OCI-LY1 (cell line): ENCODE results near the gene SMIM41.
A peak's percentile ranks its signal among the peaks of the same experiment; 100 is the strongest.

Source experiments
- H2AFZ ChIP-seq: fragments of 200-600 bp; sonication (generic), shearing (Covaris generic); 2 replicates; pipeline ENCODE4 v1.6.0; 2014; ENCODE audit warnings: antibody characterized with exemption, mild to moderate bottlenecking, low read length
- H3F3A ChIP-seq: fragments of 200-600 bp; sonication (generic), shearing (Covaris generic); 2 replicates; pipeline ENCODE4 v1.6.0; 2014; ENCODE audit warnings: mild to moderate bottlenecking, antibody characterized with exemption, low read length, moderate library complexity; ENCODE audit not compliant: insufficient read depth
- H3K27ac ChIP-seq: fragments of 200-600 bp; sonication (generic); 2 replicates; pipeline ENCODE4 v1.5.1; 2014; ENCODE audit warnings: low read length, mixed run types, mild to moderate bottlenecking, low read depth; ENCODE audit not compliant: poor library complexity, severe bottlenecking
- H3K27me3 ChIP-seq: fragments of 200-600 bp; sonication (generic); 2 replicates; pipeline ENCODE4 v1.6.0; 2014; ENCODE audit warnings: antibody characterized with exemption, mild to moderate bottlenecking, low read length, moderate library complexity; ENCODE audit not compliant: insufficient read depth
- H3K36me3 ChIP-seq: fragments of 200-600 bp; sonication (generic); 2 replicates; pipeline ENCODE4 v1.6.1; 2014; ENCODE audit warnings: mild to moderate bottlenecking, antibody characterized with exemption, low read length, moderate library complexity, mixed read lengths; ENCODE audit not compliant: insufficient read depth
- H3K4me1 ChIP-seq: fragments of 200-600 bp; sonication (generic); 2 replicates; pipeline ENCODE4 v1.5.1; 2014; ENCODE audit warnings: mild to moderate bottlenecking, low read length, moderate library complexity; ENCODE audit not compliant: insufficient read depth, severe bottlenecking
- H3K4me2 ChIP-seq: fragments of 200-600 bp; sonication (generic), shearing (Covaris generic); 2 replicates; pipeline ENCODE4 v1.6.1; 2014; ENCODE audit warnings: low read length
- H3K4me3 ChIP-seq: fragments of 200-600 bp; sonication (generic); 2 replicates; pipeline ENCODE4 v1.5.1; 2014; ENCODE audit warnings: low read length, low read depth, mild to moderate bottlenecking, mixed read lengths; ENCODE audit not compliant: poor library complexity, severe bottlenecking
- H3K79me2 ChIP-seq: fragments of 200-600 bp; shearing (Covaris generic); 2 replicates; pipeline ENCODE4 v1.6.1; 2016; ENCODE audit warnings: mixed run types, low read length, mixed read lengths; ENCODE audit not compliant: insufficient read depth
- H3K9ac ChIP-seq: fragments of 200-600 bp; sonication (generic), shearing (Covaris generic); 2 replicates; pipeline ENCODE4 v1.6.1; 2014; ENCODE audit warnings: mild to moderate bottlenecking, low read length, mixed read lengths
- H3K9me2 ChIP-seq: fragments of 200-600 bp; sonication (generic), shearing (Covaris generic); 2 replicates; pipeline ENCODE4 v1.6.1; 2014; ENCODE audit warnings: low read depth, mild to moderate bottlenecking, low read length, mixed read lengths
- H3K9me3 ChIP-seq: fragments of 200-600 bp; shearing (Covaris generic); 2 replicates; pipeline ENCODE4 v1.6.1; 2014; ENCODE audit warnings: low read length, mixed read lengths
- H4K20me1 ChIP-seq: fragments of 200-600 bp; sonication (generic), shearing (Covaris generic); 2 replicates; pipeline ENCODE4 v1.6.0; 2016; ENCODE audit warnings: mild to moderate bottlenecking, low read length; ENCODE audit not compliant: insufficient read depth
- CTCF ChIP-seq: fragments of 200-600 bp; sonication (generic), shearing (Covaris generic); IDR thresholded peaks from 2 replicates; pipeline ENCODE4 v1.5.1; 2017; ENCODE audit warnings: mild to moderate bottlenecking, antibody characterized with exemption, low read length, moderate library complexity, mixed read lengths
- EZH2 ChIP-seq: fragments of 200-600 bp; sonication (generic), shearing (Covaris generic); IDR thresholded peaks from 2 replicates; pipeline ENCODE4 v1.8.0; 2017; ENCODE audit warnings: borderline replicate concordance, mixed run types, mild to moderate bottlenecking, antibody characterized with exemption, low read length, moderate library complexity, mixed read lengths

The SMIM41 gene

GRCh38 chr12:52082669-52082987 is 3.1 kb downstream of the SMIM41 start:
- Histone ChIP-seq H3K4me2 (no peak overlapping the region; the same call in 1 of the 2 replicates), H2AFZ (no peak overlapping the region), H3K9ac (no peak overlapping the region; the same call in 1 of the 2 replicates), H3K4me3 (no peak overlapping the region), H4K20me1 (no peaks in the 10 kb centered on the region), H3K79me2 (no peaks in the 10 kb centered on the region), H3K27ac (peak overlapping the region; percentile 83), H3K36me3 (peaks cover 19% of the 10 kb centered on the region), H3F3A (no peaks in the 10 kb centered on the region), H3K27me3 (no peaks in the 10 kb centered on the region), H3K4me1 (peaks cover 48% of the 10 kb centered on the region), H3K9me2 (no peaks in the 10 kb centered on the region), H3K9me3 (no peaks in the 10 kb centered on the region)
- TF ChIP-seq CTCF (no peak), EZH2 (no peak)

GRCh38 chr12:52082988-52083637 is 3.6 kb downstream of the SMIM41 start:
- Histone ChIP-seq H3K9me3 (no peaks in the 10 kb centered on the region), H4K20me1 (no peaks in the 10 kb centered on the region), H3K4me1 (peaks cover 53% of the 10 kb centered on the region), H3K9me2 (no peaks in the 10 kb centered on the region), H3K4me2 (no peak overlapping the region), H3K4me3 (no peak overlapping the region), H3K36me3 (peaks cover 14% of the 10 kb centered on the region), H2AFZ (no peak overlapping the region), H3F3A (no peaks in the 10 kb centered on the region), H3K27ac (peak overlapping the region; percentile 83), H3K9ac (no peak overlapping the region), H3K79me2 (no peaks in the 10 kb centered on the region), H3K27me3 (no peaks in the 10 kb centered on the region)
- TF ChIP-seq EZH2: no peak
- TF ChIP-seq CTCF: peak; percentile 99

GRCh38 chr12:52083638-52083996 is 4.1 kb downstream of the SMIM41 start:
- H3K27ac ChIP-seq: no peak overlapping the region
- H3K4me1 ChIP-seq: peaks cover 58% of the 10 kb centered on the region
- H3K4me3 ChIP-seq: no peak overlapping the region
- no peak; the same call in 1 of the 2 replicates for TF ChIP-seq CTCF
- no peak for TF ChIP-seq EZH2
- no peaks in the 10 kb centered on the region for H4K20me1 ChIP-seq
- no peaks in the 10 kb centered on the region for H3K27me3 ChIP-seq
- no peaks in the 10 kb centered on the region for H3K9me2 ChIP-seq
- H2AFZ ChIP-seq: no peak overlapping the region
- no peaks in the 10 kb centered on the region for H3K9me3 ChIP-seq
- H3K79me2 ChIP-seq: no peaks in the 10 kb centered on the region
- no peaks in the 10 kb centered on the region for H3F3A ChIP-seq
- no peak overlapping the region for H3K4me2 ChIP-seq
- peaks cover 9% of the 10 kb centered on the region; the same call in 1 of the 2 replicates for H3K36me3 ChIP-seq
- H3K9ac ChIP-seq: no peak overlapping the region
